ENCODE data around the gene ZDHHC14. TPM values are rescaled to one million over a fixed set of nuclear protein-coding genes. Genes with fewer than 3 reads are reported as not detected.

ZDHHC14 gene
- total RNA-seq, 1 donor from 2014 or later: 9.3 TPM

- no peak for TF ChIP-seq CTCF (IDR thresholded peaks at IDR 0.05)
- Histone ChIP-seq H3K9me3 (no peaks in the 10 kb centered on the region), H3K27ac (no peak overlapping the region), H3K4me1 (no peaks in the 10 kb centered on the region), H3K4me3 (no peak overlapping the region), H3K36me3 (no peaks in the 10 kb centered on the region), H3K27me3 (ENCODE audit: low read depth) (no peaks in the 10 kb centered on the region)
- ATAC-seq (peak in 1 of 2 donors; percentile 23), DNase-seq (no peak)
- intact Hi-C loops (cut with DNase I): no loop called here
Measured at GRCh38 chr6:157638779-157639178, 257.8 kb downstream of the ZDHHC14 start.

- Histone ChIP-seq H3K9me3 (no peaks in the 10 kb centered on the region), H3K27me3 (ENCODE audit: low read depth) (no peaks in the 10 kb centered on the region), H3K4me1 (no peaks in the 10 kb centered on the region), H3K4me3 (no peak overlapping the region), H3K27ac (no peak overlapping the region), H3K36me3 (no peaks in the 10 kb centered on the region)
- DNase-seq: no peak
- intact Hi-C loops (cut with DNase I): no loop called here
- TF ChIP-seq CTCF (IDR thresholded peaks at IDR 0.05): no peak
- no peak for ATAC-seq
Measured at GRCh38 chr6:157640746-157641451, 259.9 kb downstream of the ZDHHC14 start.

- no peaks in the 10 kb centered on the region for H3K36me3 ChIP-seq
- no peaks in the 10 kb centered on the region for H3K27me3 ChIP-seq (ENCODE audit: low read depth)
- ATAC-seq (no peak), DNase-seq (no peak)
- H3K9me3 ChIP-seq: no peaks in the 10 kb centered on the region
- H3K4me1 ChIP-seq: no peaks in the 10 kb centered on the region
- no peak overlapping the region for H3K27ac ChIP-seq
- no peak overlapping the region for H3K4me3 ChIP-seq
- intact Hi-C loops (cut with DNase I): no loop called here
- no peak for TF ChIP-seq CTCF (IDR thresholded peaks at IDR 0.05)
Measured at GRCh38 chr6:157641837-157642236, 260.8 kb downstream of the ZDHHC14 start.

DNA sequence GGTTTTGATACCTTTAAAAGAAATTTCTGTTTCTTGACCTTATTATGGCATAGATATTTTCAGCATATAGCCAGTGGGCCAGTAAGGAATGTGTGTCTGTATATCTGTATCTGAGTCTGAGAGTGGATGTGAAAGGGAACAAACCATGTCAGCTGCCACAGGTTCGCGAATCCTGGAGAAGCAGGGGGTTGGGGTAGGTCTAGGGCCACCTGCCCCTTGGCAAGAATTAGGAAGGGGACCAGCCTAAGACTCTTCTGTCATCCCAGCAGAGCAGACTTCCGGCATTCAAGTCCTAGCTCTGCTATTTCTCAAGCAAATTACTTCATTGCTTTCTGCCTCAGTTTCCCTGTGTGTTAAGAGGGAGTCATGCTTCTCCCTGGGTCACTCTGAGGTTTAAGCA lies 261.7 kb downstream of the ZDHHC14 start:
- Histone ChIP-seq H3K27me3 (ENCODE audit: low read depth) (no peaks in the 10 kb centered on the region), H3K4me1 (no peaks in the 10 kb centered on the region), H3K4me3 (no peak overlapping the region), H3K36me3 (no peaks in the 10 kb centered on the region), H3K27ac (no peak overlapping the region), H3K9me3 (no peaks in the 10 kb centered on the region)
- TF ChIP-seq CTCF (IDR thresholded peaks at IDR 0.05): no peak
- DNase-seq: no peak
- intact Hi-C loops (cut with DNase I): no loop called here
- no peak for ATAC-seq

- H3K36me3 ChIP-seq: no peaks in the 10 kb centered on the region
- intact Hi-C loops (cut with DNase I): no loop called here
- DNase-seq (no peak), ATAC-seq (no peak)
- no peak overlapping the region for H3K4me3 ChIP-seq
- TF ChIP-seq CTCF (IDR thresholded peaks at IDR 0.05): no peak
- no peaks in the 10 kb centered on the region for H3K4me1 ChIP-seq
- H3K9me3 ChIP-seq: no peaks in the 10 kb centered on the region
- H3K27me3 ChIP-seq (ENCODE audit: low read depth): no peaks in the 10 kb centered on the region
- H3K27ac ChIP-seq: no peak overlapping the region
Measured at GRCh38 chr6:157644043-157644810, 263.2 kb downstream of the ZDHHC14 start.
